22Rv1 (cell line): ENCODE measurements around the gene VWF.

Experiments
- ZFX ChIP-seq: fragments of 450-650 bp; IDR thresholded peaks from 2 replicates; pipeline ENCODE4 v1.6.1; 2017; ENCODE audit warnings: antibody characterized with exemption, borderline replicate concordance
- TF ChIP-seq, protein P1 (sequence below): fragments of 450-650 bp; IDR thresholded peaks from 2 replicates; pipeline ENCODE4 v1.5.1; 2017; ENCODE audit warnings: mild to moderate bottlenecking

DNA sequence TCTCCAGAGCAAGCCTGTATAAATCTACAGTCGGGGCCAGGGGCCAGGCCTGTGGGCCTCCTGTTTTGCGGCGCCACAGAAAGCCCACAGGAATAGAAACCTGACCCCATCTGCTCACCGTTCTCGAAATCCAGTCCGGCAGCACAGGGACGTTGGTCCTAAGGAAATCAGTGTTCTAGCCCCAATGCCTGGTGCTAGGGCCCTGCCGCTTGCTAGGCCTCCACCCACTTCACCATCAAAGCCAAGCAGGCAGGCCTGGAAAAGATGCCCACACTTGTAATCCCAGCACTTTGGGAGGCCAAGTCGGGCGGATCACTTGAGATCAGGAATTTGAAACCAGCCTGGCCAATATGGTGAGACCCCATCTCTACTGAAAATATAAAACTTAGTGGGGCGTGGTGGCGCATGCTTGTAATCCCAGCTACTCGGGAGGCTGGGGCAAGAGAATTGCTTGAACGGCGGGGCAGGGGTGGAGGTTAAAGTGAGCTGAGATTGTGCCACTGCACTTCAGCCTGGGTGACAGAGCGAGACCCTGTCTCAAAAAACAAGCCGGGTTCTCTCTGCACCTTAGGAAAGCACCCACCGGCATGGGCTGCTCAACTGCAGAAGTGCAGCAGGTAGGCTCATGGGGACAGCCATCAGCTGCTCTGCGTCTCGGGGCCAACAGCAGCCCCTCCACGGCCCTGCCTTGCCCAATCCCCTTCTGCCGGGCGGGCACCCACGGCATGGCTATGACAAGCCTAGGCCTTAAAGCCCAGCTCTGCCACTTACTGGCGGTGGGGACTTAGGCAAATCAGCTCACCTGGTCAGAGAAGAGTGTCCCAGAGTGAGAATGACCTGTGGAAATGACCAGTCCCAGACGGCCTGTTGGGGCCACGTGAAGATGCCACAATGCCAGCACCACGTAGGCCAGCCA, 47.4 kb downstream of the VWF start:
- TF ChIP-seq, protein P1, sequence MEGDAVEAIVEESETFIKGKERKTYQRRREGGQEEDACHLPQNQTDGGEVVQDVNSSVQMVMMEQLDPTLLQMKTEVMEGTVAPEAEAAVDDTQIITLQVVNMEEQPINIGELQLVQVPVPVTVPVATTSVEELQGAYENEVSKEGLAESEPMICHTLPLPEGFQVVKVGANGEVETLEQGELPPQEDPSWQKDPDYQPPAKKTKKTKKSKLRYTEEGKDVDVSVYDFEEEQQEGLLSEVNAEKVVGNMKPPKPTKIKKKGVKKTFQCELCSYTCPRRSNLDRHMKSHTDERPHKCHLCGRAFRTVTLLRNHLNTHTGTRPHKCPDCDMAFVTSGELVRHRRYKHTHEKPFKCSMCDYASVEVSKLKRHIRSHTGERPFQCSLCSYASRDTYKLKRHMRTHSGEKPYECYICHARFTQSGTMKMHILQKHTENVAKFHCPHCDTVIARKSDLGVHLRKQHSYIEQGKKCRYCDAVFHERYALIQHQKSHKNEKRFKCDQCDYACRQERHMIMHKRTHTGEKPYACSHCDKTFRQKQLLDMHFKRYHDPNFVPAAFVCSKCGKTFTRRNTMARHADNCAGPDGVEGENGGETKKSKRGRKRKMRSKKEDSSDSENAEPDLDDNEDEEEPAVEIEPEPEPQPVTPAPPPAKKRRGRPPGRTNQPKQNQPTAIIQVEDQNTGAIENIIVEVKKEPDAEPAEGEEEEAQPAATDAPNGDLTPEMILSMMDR, result no peak
- TF ChIP-seq ZFX, result no peak
